ENCODE measurements around the gene AASS.

Gene AASS

GRCh38 chr7:122027058-122027457 is 117.0 kb downstream of the AASS start:
- Histone ChIP-seq H3K9ac (ENCODE audit: low read length in 5 of 5) (no peak overlapping the region), H3K9me3 (ENCODE audit: control insufficient read depth in 5 of 5, low read length in 5 of 5) (no peaks in the 10 kb centered on the region), H3K4me3 (ENCODE audit: low read depth in 1 of 5, low read length in 5 of 5) (no peak overlapping the region), H3K4me1 (ENCODE audit: control insufficient read depth in 5 of 5, insufficient read depth in 5 of 5, low read length in 5 of 5) (no peaks in the 10 kb centered on the region), H3K27ac (ENCODE audit: low read depth, low read length) (no peak overlapping the region), H3K27me3 (ENCODE audit: control insufficient read depth in 5 of 5, insufficient read depth in 4 of 5, low read length in 5 of 5) (no peaks in the 10 kb centered on the region), H3K36me3 (ENCODE audit: control insufficient read depth in 5 of 5, insufficient read depth in 5 of 5, low read length in 5 of 5) (no peaks in the 10 kb centered on the region)

Measured in subcutaneous abdominal adipose tissue (tissue), 5 donors.